HepG2 (cell line): Measurements from ENCODE around the gene SAA1. TPM values are rescaled to one million over a fixed set of nuclear protein-coding genes. Genes with fewer than 3 reads are reported as not detected.

Experiments
- ARHGAP35 ChIP-seq: sonication (generic); formaldehyde crosslinking; IDR thresholded peaks from 2 replicates; pipeline ENCODE4 v1.9.0; 2022; ENCODE audit warnings: mild to moderate bottlenecking, inconsistent platforms, moderate library complexity, missing genetic modification reagents, borderline replicate concordance
- ARNTL ChIP-seq: sonication (generic); formaldehyde crosslinking; IDR thresholded peaks from 2 replicates; pipeline ENCODE4 v1.4.0; 2020; ENCODE audit warnings: mild to moderate bottlenecking, missing genetic modification reagents
- CBX5 ChIP-seq: sonication (generic); formaldehyde crosslinking; IDR thresholded peaks from 2 replicates; pipeline ENCODE4 v1.4.0; 2020; ENCODE audit warnings: missing genetic modification reagents, borderline replicate concordance
- ELF3 ChIP-seq: IDR thresholded peaks from 2 replicates; pipeline ENCODE4 v1.6.1; 2016; ENCODE audit warnings: missing genetic modification reagents, missing compliant biosample characterization
- FOSL2 ChIP-seq: sonication (generic); formaldehyde crosslinking; IDR thresholded peaks from 2 replicates; pipeline ENCODE4 v1.4.0; 2020; ENCODE audit warnings: missing genetic modification reagents
- KLF9 ChIP-seq: IDR thresholded peaks from 2 replicates; pipeline ENCODE4 v1.6.1; 2016; ENCODE audit warnings: low read depth
- ZMYM3 ChIP-seq: sonication (generic); formaldehyde crosslinking; IDR thresholded peaks from 2 replicates; pipeline ENCODE4 v1.5.1; 2020; ENCODE audit warnings: mild to moderate bottlenecking, missing genetic modification reagents
- ZNF20 ChIP-seq: sonication (generic); formaldehyde crosslinking; IDR thresholded peaks from 2 replicates; pipeline ENCODE4 v1.4.0; 2020; ENCODE audit warnings: mild to moderate bottlenecking, moderate library complexity, missing genetic modification reagents
- ZNF460 ChIP-seq: sonication (generic); formaldehyde crosslinking; IDR thresholded peaks from 2 replicates; pipeline ENCODE4 v1.5.1; 2020; ENCODE audit warnings: missing genetic modification reagents, mild to moderate bottlenecking, borderline replicate concordance
- ZNF782 ChIP-seq: sonication (generic); formaldehyde crosslinking; IDR thresholded peaks from 2 replicates; pipeline ENCODE4 v1.4.0; 2020; ENCODE audit warnings: missing genetic modification reagents, mild to moderate bottlenecking, borderline replicate concordance
- polyA plus RNA-seq, 8 experiments: library from polyadenylated mRNA; depleted of rRNA in 3 of 8; stranded (reverse) in 7 of 8; unstranded in 1 of 8; fragments of >200 nt; fragmentation: Illumina TruSeq in 4 of 8; extraction: Trizol in 4 of 8; gene quantifications; 2 replicates each; pipeline versions ENCODE4 v1.2.1 to v1.2.3, GENCODE V29; 2011 to 2016; ENCODE audit warnings: low read depth in 4 of 8, missing spikeins in 1 of 8, mixed read lengths in 1 of 8; ENCODE audit not compliant: insufficient read depth in 1 of 8
- total RNA-seq, 5 experiments: library from RNA; depleted of rRNA; stranded (reverse); fragments of >200 nt; fragmentation: Illumina TruSeq; extraction: Trizol; gene quantifications; 2 replicates each; pipeline ENCODE4 v1.2.3, GENCODE V29; 2016; ENCODE audit warnings: low read depth in 1 of 5
- TF ChIP-seq, protein P1 (sequence below): IDR thresholded peaks from 2 replicates; pipeline ENCODE4 v1.4.0; 2020; ENCODE audit warnings: mild to moderate bottlenecking, missing genetic modification reagents
- TF ChIP-seq, protein P2 (sequence below): sonication (generic); formaldehyde crosslinking; IDR thresholded peaks from 2 replicates; pipeline ENCODE4 v1.8.0; 2022; ENCODE audit warnings: mild to moderate bottlenecking, missing genetic modification reagents; ENCODE audit not compliant: insufficient replicate concordance
- TF ChIP-seq, protein P3 (sequence below): sonication (generic); formaldehyde crosslinking; IDR thresholded peaks from 2 replicates; pipeline ENCODE4 v1.4.0; 2020; ENCODE audit warnings: missing genetic modification reagents

Gene SAA1
- total and polyA plus RNA-seq, 2 of the 13 experiments (the other 11 are each of a cell fraction or from before 2014, with no cell fraction given) = not detected

- TF ChIP-seq, protein P1, sequence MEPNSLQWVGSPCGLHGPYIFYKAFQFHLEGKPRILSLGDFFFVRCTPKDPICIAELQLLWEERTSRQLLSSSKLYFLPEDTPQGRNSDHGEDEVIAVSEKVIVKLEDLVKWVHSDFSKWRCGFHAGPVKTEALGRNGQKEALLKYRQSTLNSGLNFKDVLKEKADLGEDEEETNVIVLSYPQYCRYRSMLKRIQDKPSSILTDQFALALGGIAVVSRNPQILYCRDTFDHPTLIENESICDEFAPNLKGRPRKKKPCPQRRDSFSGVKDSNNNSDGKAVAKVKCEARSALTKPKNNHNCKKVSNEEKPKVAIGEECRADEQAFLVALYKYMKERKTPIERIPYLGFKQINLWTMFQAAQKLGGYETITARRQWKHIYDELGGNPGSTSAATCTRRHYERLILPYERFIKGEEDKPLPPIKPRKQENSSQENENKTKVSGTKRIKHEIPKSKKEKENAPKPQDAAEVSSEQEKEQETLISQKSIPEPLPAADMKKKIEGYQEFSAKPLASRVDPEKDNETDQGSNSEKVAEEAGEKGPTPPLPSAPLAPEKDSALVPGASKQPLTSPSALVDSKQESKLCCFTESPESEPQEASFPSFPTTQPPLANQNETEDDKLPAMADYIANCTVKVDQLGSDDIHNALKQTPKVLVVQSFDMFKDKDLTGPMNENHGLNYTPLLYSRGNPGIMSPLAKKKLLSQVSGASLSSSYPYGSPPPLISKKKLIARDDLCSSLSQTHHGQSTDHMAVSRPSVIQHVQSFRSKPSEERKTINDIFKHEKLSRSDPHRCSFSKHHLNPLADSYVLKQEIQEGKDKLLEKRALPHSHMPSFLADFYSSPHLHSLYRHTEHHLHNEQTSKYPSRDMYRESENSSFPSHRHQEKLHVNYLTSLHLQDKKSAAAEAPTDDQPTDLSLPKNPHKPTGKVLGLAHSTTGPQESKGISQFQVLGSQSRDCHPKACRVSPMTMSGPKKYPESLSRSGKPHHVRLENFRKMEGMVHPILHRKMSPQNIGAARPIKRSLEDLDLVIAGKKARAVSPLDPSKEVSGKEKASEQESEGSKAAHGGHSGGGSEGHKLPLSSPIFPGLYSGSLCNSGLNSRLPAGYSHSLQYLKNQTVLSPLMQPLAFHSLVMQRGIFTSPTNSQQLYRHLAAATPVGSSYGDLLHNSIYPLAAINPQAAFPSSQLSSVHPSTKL (CRISPR knock-in tag) = no peak
- TF ChIP-seq ZMYM3 (CRISPR knock-in tag) (no peak), ZNF460 (CRISPR knock-in tag) (no peak), ZNF20 (CRISPR knock-in tag) (no peak), CBX5 (CRISPR knock-in tag) (no peak), ARHGAP35 (CRISPR knock-in tag) (no peak), ELF3 (CRISPR knock-in tag) (no peak), KLF9 (CRISPR knock-in tag) (no peak), FOSL2 (peak; percentile 60), ARNTL (CRISPR knock-in tag) (no peak), ZNF782 (no peak)
- TF ChIP-seq, protein P2, sequence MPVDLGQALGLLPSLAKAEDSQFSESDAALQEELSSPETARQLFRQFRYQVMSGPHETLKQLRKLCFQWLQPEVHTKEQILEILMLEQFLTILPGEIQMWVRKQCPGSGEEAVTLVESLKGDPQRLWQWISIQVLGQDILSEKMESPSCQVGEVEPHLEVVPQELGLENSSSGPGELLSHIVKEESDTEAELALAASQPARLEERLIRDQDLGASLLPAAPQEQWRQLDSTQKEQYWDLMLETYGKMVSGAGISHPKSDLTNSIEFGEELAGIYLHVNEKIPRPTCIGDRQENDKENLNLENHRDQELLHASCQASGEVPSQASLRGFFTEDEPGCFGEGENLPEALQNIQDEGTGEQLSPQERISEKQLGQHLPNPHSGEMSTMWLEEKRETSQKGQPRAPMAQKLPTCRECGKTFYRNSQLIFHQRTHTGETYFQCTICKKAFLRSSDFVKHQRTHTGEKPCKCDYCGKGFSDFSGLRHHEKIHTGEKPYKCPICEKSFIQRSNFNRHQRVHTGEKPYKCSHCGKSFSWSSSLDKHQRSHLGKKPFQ (CRISPR knock-in tag) = no peak
- TF ChIP-seq, protein P3, sequence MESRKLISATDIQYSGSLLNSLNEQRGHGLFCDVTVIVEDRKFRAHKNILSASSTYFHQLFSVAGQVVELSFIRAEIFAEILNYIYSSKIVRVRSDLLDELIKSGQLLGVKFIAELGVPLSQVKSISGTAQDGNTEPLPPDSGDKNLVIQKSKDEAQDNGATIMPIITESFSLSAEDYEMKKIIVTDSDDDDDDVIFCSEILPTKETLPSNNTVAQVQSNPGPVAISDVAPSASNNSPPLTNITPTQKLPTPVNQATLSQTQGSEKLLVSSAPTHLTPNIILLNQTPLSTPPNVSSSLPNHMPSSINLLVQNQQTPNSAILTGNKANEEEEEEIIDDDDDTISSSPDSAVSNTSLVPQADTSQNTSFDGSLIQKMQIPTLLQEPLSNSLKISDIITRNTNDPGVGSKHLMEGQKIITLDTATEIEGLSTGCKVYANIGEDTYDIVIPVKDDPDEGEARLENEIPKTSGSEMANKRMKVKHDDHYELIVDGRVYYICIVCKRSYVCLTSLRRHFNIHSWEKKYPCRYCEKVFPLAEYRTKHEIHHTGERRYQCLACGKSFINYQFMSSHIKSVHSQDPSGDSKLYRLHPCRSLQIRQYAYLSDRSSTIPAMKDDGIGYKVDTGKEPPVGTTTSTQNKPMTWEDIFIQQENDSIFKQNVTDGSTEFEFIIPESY = peak; percentile 28; the same call in 1 of the 2 replicates
- TF ChIP-seq, all 625 proteins: peak for 3
Measured at GRCh38 chr11:18313965-18314763, 48.1 kb downstream of the SAA1 start (continued).
